GM19328 (cell line): ENCODE data around the gene CFAP61.
"Not testable (repeated sequence)": the region's sequence is repeated elsewhere in the genome, so short reads cannot be mapped to it uniquely, and the experiment has no call there.

ENCODE experiments used
- ATAC-seq: cut with Tn5 transposase; IDR thresholded peaks from one replicate; pipeline ENCODE4 v1.9.1; 2021; ENCODE audit warnings: mild to moderate bottlenecking, moderate library complexity; ENCODE audit not compliant: unreplicated experiment

Gene CFAP61

GRCh38 chr20:20317195-20317594, 264.9 kb downstream of the CFAP61 start:
- ATAC-seq: peak; percentile 94

GRCh38 chr20:20317621-20318364, 265.5 kb downstream of the CFAP61 start:
- ATAC-seq: peak; percentile 10

- ATAC-seq: no peak
These were observed 266.2 kb downstream of the CFAP61 start for GRCh38 chr20:20318365-20319161.

GRCh38 chr20:20321134-20321533, 268.8 kb downstream of the CFAP61 start:
- no peak for ATAC-seq

GRCh38 chr20:20321917-20322316, 269.6 kb downstream of the CFAP61 start:
- ATAC-seq: no peak

- ATAC-seq: no peak
These were observed 270.6 kb downstream of the CFAP61 start for GRCh38 chr20:20322912-20323311.

- no peak for ATAC-seq
These were observed 275.4 kb downstream of the CFAP61 start for GRCh38 chr20:20327746-20328145.

GRCh38 chr20:20329564-20329963, 277.2 kb downstream of the CFAP61 start:
- ATAC-seq: no peak

GRCh38 chr20:20331156-20331555, 278.8 kb downstream of the CFAP61 start:
- no peak for ATAC-seq

- no peak for ATAC-seq
These were observed 279.5 kb downstream of the CFAP61 start for GRCh38 chr20:20331817-20332216.

GRCh38 chr20:20333866-20334265, 281.5 kb downstream of the CFAP61 start:
- no peak for ATAC-seq

- ATAC-seq: peak; percentile 97
These were observed 282.2 kb downstream of the CFAP61 start for GRCh38 chr20:20334489-20334888.

GRCh38 chr20:20338133-20338730, 285.9 kb downstream of the CFAP61 start:
- ATAC-seq: no peak

GRCh38 chr20:20340443-20340842, 288.1 kb downstream of the CFAP61 start:
- ATAC-seq: no peak

- no peak for ATAC-seq
These were observed 289.0 kb downstream of the CFAP61 start for GRCh38 chr20:20341371-20341770.

- no peak for ATAC-seq
These were observed 289.7 kb downstream of the CFAP61 start for GRCh38 chr20:20342066-20342465.

- ATAC-seq: no peak
These were observed 291.6 kb downstream of the CFAP61 start for GRCh38 chr20:20343932-20344331.

GRCh38 chr20:20344476-20344875, 292.1 kb downstream of the CFAP61 start:
- ATAC-seq: no peak

GRCh38 chr20:20353576-20353975, 301.2 kb downstream of the CFAP61 start:
- ATAC-seq: no peak

GRCh38 chr20:20355503-20355902, 303.2 kb downstream of the CFAP61 start:
- ATAC-seq: not testable (repeated sequence)

GRCh38 chr20:20358801-20359200, 306.5 kb downstream of the CFAP61 start:
- ATAC-seq: no peak

- no peak for ATAC-seq
These were observed 307.3 kb downstream of the CFAP61 start for GRCh38 chr20:20359628-20360027.
